Measurements from ENCODE around the gene ZNF627.
A peak's percentile ranks its signal among the peaks of the same experiment; 100 is the strongest.
"Not testable (repeated sequence)": the region's sequence is repeated elsewhere in the genome, so short reads cannot be mapped to it uniquely, and the experiment has no call there.

The ZNF627 gene

GRCh38 chr19:11626252-11626651 lies 29.0 kb downstream of the ZNF627 start:
- no peak for DNase-seq (ENCODE audit: low read depth)

DNA sequence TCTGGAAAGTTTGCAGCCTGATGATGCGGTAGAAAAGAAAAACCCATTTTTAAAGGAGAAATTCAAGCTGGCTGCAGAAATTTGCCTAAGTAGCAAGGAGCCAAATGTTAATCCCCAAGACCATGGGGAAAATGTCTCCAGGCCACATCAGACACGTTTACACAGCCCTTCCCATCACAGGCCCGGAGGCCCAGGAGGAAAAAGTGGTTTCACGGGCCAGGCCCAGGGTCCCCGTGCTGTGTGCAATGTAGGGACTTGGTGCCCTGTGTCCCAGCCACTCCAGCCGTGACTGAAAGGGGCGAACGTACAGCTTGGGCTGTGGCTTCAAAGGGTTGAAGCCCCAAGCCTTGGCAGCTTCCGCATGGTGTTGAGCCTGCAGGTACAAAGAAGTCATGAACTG lies 35.9 kb downstream of the ZNF627 start:
- no peak for DNase-seq (ENCODE audit: low read depth)

DNA sequence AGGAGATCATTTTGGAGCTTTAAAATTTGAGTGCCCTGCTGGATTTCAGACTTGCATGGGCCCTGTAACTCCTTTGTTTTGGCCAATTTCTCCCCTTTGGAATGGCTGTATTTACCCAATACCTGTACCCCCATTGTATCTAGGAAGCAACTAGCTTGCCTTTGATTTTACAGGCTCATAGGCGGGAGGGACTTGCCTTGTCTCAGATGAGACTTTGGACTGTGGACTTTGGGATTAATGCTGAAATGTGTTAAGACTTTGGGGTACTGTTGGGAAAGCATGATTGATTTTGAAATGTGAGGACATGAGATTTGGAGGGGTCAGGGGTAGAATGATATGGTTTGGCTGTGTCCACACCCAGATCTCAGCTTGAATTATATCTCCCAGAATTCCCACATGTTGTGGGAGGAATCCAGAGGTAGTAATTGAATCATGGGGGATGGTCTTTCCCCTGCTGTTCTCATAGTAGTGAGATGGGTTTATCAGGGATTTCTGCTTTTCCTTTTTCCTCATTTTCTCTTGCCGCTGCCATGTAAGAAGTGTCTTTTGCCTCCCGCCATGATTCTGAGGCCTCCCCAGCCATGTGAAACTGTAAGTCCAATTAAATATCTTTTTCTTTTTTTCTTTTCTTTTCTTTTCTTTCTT lies 36.9 kb downstream of the ZNF627 start:
- DNase-seq (ENCODE audit: low read depth) = not testable (repeated sequence)

- DNase-seq (ENCODE audit: low read depth) = no peak
Measured at GRCh38 chr19:11639245-11639601, 41.9 kb downstream of the ZNF627 start.

DNA sequence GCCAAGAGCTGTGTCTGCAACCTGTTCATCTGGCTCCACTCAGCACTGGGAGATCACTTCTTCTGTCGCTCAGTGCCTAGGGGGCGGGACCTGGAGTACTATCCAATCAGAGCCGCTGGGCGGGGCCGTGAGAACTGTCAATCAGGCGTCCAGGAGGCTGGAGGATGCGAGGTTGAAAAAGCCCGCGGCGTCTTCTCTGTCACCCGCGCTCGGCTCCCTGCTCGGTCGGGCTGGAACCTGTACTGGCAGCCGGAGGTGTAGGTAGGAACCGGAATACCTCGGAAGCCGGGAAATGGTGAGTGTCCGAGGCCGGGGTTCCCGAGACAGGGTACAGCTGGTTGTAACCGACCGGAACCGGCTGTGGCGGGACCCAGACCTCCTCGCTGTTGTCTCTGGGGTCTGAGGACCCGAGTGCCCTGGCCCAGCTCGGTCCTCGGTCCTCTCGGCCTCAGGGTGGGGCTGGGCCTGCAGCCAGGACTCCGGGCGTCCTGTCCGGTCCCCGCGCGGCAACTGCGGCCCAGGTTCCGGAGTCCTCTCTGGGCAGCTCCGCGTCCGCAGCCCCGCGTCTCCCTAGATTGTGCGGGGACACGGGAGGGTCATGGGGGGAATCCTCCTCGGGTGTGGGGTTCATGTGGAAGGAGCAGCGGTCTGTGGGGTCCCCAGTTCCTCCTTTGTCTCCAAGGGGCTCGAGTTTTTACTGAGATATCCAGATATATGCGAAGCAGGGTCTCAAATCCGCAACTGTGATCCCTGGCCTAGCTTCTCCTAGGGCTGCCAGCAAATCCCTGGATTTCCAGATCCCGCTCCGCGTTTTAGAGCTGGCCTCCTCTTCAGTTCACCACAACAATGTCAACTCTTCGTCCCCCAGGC lies 42.6 kb downstream of the ZNF627 start:
- peak; percentile 86 for DNase-seq (ENCODE audit: low read depth)

GRCh38 chr19:11641244-11641643 lies 44.0 kb downstream of the ZNF627 start:
- DNase-seq (ENCODE audit: low read depth) = no peak

DNA sequence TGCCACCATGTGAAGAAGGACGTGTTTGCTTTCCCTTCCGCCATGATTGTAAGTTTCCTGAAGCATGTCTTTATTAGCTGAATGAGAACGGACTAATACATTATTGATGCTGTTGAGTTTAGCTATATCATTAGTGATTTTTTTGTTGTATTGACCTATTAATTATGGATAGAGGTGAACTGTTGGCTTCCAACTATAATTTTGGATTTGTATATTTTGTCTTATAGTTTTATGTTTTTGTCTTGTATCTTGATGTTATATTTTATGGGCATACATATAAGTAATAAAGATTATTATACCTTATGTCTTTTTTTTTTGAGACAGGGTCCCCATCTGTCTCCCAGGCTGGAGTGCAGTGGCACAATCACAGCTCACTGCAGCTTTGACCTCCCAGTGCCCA lies 45.6 kb downstream of the ZNF627 start:
- DNase-seq (ENCODE audit: low read depth) = no peak

DNA sequence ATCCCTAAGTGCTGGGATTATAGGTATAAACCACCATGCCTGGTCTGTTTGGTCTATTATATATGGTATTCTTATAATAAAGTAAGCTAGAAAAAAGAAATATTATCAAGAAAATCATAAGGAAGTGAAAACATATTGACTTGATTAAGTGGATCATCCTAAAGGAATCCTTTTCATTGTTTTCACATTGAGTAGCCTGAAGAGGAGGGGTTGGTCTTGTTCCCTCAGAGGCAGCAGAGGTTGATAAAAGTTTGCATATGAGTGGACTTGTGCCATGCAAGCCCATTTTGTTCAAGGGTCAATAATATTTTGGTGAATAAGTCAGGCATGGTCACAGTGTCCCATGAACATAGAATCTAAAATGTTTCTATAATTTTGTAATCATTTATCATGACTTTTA lies 52.7 kb downstream of the ZNF627 start:
- no peak for DNase-seq (ENCODE audit: low read depth)

DNA sequence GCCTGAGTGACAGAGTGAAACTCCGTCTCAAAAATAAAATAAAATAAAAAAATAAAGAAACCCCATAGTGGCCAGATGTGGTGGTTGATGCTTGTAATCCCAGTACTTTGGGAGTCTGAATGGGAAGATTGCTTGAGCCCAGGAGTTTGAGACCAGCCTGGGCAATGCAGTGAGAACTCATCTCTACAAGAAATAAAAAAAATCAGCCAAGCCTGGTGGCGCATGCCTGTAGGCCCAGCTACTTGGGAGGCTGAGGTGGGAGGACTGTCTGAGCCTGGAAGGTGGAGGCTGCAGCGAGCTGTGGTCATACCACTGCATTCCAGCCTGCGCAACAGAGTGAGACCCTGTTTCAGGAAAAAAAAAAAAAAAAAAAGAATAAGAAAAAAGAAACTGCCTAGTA lies 53.8 kb downstream of the ZNF627 start:
- no peak for DNase-seq (ENCODE audit: low read depth)

GRCh38 chr19:11652056-11652455 lies 54.8 kb downstream of the ZNF627 start:
- DNase-seq (ENCODE audit: low read depth) = no peak

DNA sequence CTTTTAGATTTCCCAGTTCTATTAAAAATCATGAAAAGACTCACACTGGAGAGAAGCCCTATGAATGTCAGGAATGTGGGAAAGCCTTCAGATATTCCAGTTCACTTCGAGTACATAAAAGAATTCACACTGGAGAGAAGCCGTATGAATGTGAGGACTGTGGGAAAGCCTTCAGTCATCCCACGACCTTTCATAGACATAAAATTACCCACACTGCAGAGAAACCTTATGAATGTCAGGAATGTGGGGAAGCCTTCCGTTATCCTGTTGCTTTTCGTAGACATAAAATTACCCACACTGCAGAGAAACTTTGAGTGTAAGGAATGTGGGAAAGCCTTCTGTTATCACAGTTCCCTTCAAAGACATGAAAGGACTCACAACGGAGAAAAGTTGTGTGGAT lies 55.2 kb downstream of the ZNF627 start:
- DNase-seq (ENCODE audit: low read depth) = no peak

DNA sequence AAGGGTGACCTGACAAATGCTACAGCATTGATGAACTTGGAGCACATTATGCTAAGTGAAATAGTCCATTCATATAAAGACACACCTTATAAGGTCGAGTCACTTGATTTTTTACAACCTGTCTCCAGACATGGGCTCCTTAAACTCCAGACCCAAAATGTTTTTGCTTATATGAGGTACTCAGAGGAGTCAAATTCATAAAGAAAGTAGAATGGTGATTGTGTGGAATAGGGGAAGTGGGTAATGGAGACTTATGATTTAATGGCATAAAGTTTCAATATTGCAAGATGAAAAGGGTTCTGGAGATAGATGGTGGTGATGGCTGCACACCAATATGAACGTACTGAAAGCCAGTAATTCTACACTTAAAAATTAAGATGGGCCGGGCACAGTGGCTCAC lies 59.3 kb downstream of the ZNF627 start:
- DNase-seq (ENCODE audit: low read depth) = no peak

- DNase-seq (ENCODE audit: low read depth) = no peak
Measured at GRCh38 chr19:11657307-11657706, 60.0 kb downstream of the ZNF627 start.

DNA sequence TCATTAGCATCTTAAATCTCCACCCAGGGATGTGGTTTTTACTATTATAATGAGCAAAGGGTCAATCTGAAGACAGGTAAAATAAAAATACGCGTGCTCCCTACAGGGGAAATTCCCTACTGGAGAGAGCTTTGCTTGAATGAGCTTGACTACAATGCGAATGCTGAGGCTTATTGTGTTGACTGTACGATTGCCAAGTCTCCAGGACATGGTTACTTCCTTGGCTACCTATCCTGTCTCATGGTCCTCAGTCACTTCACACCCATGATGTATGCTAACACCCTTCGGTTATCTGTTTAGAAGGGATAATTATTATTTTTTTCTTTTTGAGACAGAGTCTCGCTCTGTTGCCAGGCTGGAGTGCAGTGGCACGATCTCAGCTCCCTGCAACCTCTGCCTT lies 61.7 kb downstream of the ZNF627 start:
- DNase-seq (ENCODE audit: low read depth) = no peak

- DNase-seq (ENCODE audit: low read depth) = no peak
Measured at GRCh38 chr19:11659612-11660011, 62.3 kb downstream of the ZNF627 start.

DNA sequence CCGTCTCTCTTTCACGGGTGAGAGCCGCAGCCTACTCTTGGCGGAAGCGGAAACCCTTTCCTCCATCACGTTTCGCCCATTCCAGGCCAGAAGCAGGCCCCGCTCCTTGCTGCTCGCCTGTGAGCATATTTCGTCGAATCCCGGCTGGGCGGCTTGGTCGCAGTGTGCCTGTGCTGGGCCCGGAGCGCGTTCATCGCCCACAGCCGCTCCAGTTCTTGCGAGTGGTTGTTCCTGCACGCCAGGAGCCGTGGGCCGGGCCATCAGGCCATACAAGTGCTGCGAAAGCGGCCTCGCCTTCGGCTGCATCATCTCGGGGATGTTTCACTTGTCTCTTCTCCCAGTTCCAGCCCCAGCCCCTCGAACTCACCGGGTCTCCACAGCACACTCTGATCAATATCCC lies 65.0 kb downstream of the ZNF627 start:
- no peak for DNase-seq (ENCODE audit: low read depth)

DNA sequence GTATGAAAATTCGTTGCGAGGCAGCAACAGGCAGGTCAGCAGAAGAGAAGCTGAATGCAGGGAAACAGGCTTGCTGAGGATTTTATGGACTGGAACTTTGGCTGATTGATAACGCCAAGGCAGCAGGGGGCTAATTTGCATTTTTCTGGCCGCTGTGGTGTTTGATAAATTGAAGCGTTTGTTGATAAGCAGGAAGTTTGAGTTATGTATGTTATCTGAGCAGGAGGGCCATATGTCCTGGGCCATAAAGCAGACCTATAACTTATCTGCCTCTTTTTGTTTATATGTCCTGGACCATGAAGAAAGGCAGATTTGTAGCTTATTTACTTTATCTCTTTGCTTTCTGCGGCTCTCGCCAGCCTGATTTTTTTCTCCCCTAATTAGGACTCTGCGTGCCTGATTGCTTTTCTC lies 65.9 kb downstream of the ZNF627 start:
- DNase-seq (ENCODE audit: low read depth) = no peak
